Duodenal mucosa (tissue), 2 donors: ENCODE measurements around the gene PPARG.
"Not testable (repeated sequence)": the region's sequence is repeated elsewhere in the genome, so short reads cannot be mapped to it uniquely, and the experiment has no call there.

Source experiments
- H3K27ac ChIP-seq: one replicate; pipeline ENCODE4 v1.7.0; 2013; ENCODE audit warnings: low read depth, low read length
- H3K27me3 ChIP-seq, 2 donors: one replicate each; pipeline ENCODE4 v1.7.0; 2013; ENCODE audit warnings: low read length in 2 of 2, control low read depth in 1 of 2; ENCODE audit not compliant: insufficient read depth in 2 of 2, control insufficient read depth in 1 of 2
- H3K36me3 ChIP-seq, 2 donors: one replicate each; pipeline ENCODE4 v1.7.0; 2013; ENCODE audit warnings: low read length in 2 of 2, control low read depth in 1 of 2; ENCODE audit not compliant: insufficient read depth in 2 of 2, control insufficient read depth in 1 of 2
- H3K4me1 ChIP-seq, 2 donors: one replicate each; pipeline ENCODE4 v1.7.0; 2013; ENCODE audit warnings: low read length in 2 of 2, control low read depth in 1 of 2; ENCODE audit not compliant: insufficient read depth in 2 of 2, control insufficient read depth in 1 of 2
- H3K4me3 ChIP-seq, 2 donors: one replicate each; pipeline ENCODE4 v1.7.0; 2013; ENCODE audit warnings: low read length in 2 of 2, low read depth in 1 of 2
- H3K9ac ChIP-seq, 2 donors: one replicate each; pipeline ENCODE4 v1.7.0; 2013; ENCODE audit warnings: low read length in 2 of 2, low read depth in 1 of 2
- H3K9me3 ChIP-seq, 2 donors: one replicate each; pipeline ENCODE4 v1.7.0; 2013; ENCODE audit warnings: low read length in 2 of 2, control low read depth in 1 of 2; ENCODE audit not compliant: control insufficient read depth in 1 of 2

Gene PPARG

GRCh38 chr3:12386514-12387291 lies 97.8 kb downstream of the PPARG start:
- not testable (repeated sequence) for H3K9ac ChIP-seq, H3K27me3 ChIP-seq, H3K9me3 ChIP-seq, H3K27ac ChIP-seq, H3K36me3 ChIP-seq, H3K4me3 ChIP-seq, H3K4me1 ChIP-seq

GRCh38 chr3:12388185-12388584 lies 99.3 kb downstream of the PPARG start:
- no peak overlapping the region for H3K27ac ChIP-seq
- H3K9ac ChIP-seq: no peak overlapping the region
- H3K4me3 ChIP-seq: no peak overlapping the region
- no peaks in the 10 kb centered on the region for H3K27me3 ChIP-seq
- no peaks in the 10 kb centered on the region for H3K9me3 ChIP-seq
- H3K36me3 ChIP-seq: peaks cover 0 to 4% of the 10 kb centered on the region in 2 donors
- peaks cover 0 to 7% of the 10 kb centered on the region in 2 donors for H3K4me1 ChIP-seq

GRCh38 chr3:12392101-12392878 lies 103.4 kb downstream of the PPARG start:
- Histone ChIP-seq H3K9ac (no peak overlapping the region), H3K9me3 (no peaks in the 10 kb centered on the region), H3K4me1 (peaks cover 0 to 21% of the 10 kb centered on the region in 2 donors), H3K27me3 (no peaks in the 10 kb centered on the region), H3K4me3 (no peak overlapping the region), H3K36me3 (peaks cover 0 to 4% of the 10 kb centered on the region in 2 donors), H3K27ac (no peak overlapping the region)

GRCh38 chr3:12393894-12394293 lies 105.0 kb downstream of the PPARG start:
- H3K27ac ChIP-seq: no peak overlapping the region
- H3K9me3 ChIP-seq: no peaks in the 10 kb centered on the region
- peaks cover 0 to 21% of the 10 kb centered on the region in 2 donors for H3K4me1 ChIP-seq
- H3K27me3 ChIP-seq: no peaks in the 10 kb centered on the region
- no peak overlapping the region for H3K4me3 ChIP-seq
- no peak overlapping the region for H3K9ac ChIP-seq
- H3K36me3 ChIP-seq: no peaks in the 10 kb centered on the region

- Histone ChIP-seq H3K9ac (no peak overlapping the region), H3K4me3 (no peak overlapping the region), H3K27me3 (no peaks in the 10 kb centered on the region), H3K4me1 (peaks cover 0 to 21% of the 10 kb centered on the region in 2 donors), H3K36me3 (no peaks in the 10 kb centered on the region), H3K9me3 (no peaks in the 10 kb centered on the region), H3K27ac (no peak overlapping the region)
These were observed 105.8 kb downstream of the PPARG start for GRCh38 chr3:12394569-12395271.

- Histone ChIP-seq H3K27me3 (no peaks in the 10 kb centered on the region), H3K9me3 (no peaks in the 10 kb centered on the region), H3K4me1 (peaks cover 0 to 21% of the 10 kb centered on the region in 2 donors), H3K36me3 (no peaks in the 10 kb centered on the region), H3K9ac (no peak overlapping the region), H3K4me3 (peak overlapping the region in 1 of 2 donors; percentile 30), H3K27ac (no peak overlapping the region)
These were observed 106.6 kb downstream of the PPARG start for GRCh38 chr3:12395349-12396012.

- Histone ChIP-seq H3K4me3 (no peak overlapping the region), H3K4me1 (peaks cover 0 to 21% of the 10 kb centered on the region in 2 donors), H3K36me3 (no peaks in the 10 kb centered on the region), H3K9me3 (no peaks in the 10 kb centered on the region), H3K9ac (no peak overlapping the region), H3K27ac (no peak overlapping the region), H3K27me3 (no peaks in the 10 kb centered on the region)
These were observed 107.6 kb downstream of the PPARG start for GRCh38 chr3:12396471-12396870.

GRCh38 chr3:12399226-12399625 lies 110.4 kb downstream of the PPARG start:
- Histone ChIP-seq H3K27me3 (no peaks in the 10 kb centered on the region), H3K36me3 (no peaks in the 10 kb centered on the region), H3K27ac (no peak overlapping the region), H3K4me3 (no peak overlapping the region), H3K9me3 (no peaks in the 10 kb centered on the region), H3K9ac (no peak overlapping the region), H3K4me1 (peaks cover 0 to 11% of the 10 kb centered on the region in 2 donors)

- no peaks in the 10 kb centered on the region for H3K4me1 ChIP-seq
- H3K9ac ChIP-seq: no peak overlapping the region
- no peaks in the 10 kb centered on the region for H3K36me3 ChIP-seq
- H3K27me3 ChIP-seq: no peaks in the 10 kb centered on the region
- H3K9me3 ChIP-seq: no peaks in the 10 kb centered on the region
- H3K27ac ChIP-seq: no peak overlapping the region
- H3K4me3 ChIP-seq: no peak overlapping the region
These were observed 111.8 kb downstream of the PPARG start for GRCh38 chr3:12400616-12401194.
